GM19395 (cell line): Measurements from ENCODE around the gene IL20RA.

Experiments
- ATAC-seq: cut with Tn5 transposase; IDR thresholded peaks from one replicate; pipeline ENCODE4 v1.9.1; 2021; ENCODE audit warnings: mild to moderate bottlenecking, moderate library complexity; ENCODE audit not compliant: unreplicated experiment

IL20RA gene

DNA sequence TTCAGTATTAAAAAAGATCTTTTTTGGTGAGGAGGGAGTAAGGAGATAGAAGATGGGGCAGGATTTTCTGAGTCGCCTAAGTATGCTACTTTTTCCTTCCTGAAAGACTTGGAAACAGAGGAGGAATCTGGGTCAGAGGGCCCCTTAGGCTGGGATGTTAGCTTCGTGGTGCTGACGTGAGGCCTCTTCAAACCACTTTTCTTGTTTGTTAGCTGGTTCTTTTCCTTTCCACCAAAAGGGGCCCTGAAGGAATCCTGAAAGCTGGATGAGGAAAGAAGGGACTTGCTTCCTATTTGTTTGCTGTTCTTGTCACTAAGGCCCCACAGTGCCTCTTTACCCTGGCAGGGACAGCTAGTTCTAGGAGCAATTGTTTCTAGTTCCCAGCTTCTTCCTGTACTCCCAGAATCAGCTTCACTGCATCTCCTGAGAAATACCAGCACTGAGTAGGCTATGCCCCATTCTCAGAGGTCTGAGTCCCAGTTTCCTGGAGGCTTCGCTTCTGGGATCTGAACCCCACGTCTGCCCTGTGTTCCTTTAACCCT lies 2.2 kb upstream of the IL20RA start:
- no peak for ATAC-seq

DNA sequence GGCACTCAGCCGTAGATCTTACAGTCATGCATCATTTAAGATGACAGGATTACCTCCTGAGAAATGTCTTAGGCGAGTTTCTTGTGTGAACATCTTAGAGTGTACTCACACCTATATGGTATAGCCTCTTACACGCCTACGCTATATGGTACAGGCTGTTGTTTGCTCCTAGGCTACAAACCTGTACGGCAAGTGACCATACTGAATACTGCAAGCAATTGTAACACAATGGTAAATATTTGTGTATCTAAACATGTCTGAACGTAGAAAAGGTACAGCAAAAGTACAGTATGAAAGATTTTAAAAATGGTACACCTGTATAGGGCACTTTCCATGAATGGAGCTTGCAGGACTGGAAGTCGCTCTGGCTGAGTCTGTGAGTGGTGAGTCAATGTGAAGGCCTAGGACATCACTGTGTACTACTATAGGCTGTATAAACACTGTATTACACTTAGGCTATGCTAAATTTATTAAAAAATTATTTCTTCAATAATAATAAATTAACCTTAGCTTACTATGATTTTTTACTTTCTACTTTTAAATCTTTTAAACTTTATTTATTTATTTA lies 541 bp upstream of the IL20RA start:
- no peak for ATAC-seq

GRCh38 chr6:137043710-137044365 lies 927 bp downstream of the IL20RA start:
- no peak for ATAC-seq

DNA sequence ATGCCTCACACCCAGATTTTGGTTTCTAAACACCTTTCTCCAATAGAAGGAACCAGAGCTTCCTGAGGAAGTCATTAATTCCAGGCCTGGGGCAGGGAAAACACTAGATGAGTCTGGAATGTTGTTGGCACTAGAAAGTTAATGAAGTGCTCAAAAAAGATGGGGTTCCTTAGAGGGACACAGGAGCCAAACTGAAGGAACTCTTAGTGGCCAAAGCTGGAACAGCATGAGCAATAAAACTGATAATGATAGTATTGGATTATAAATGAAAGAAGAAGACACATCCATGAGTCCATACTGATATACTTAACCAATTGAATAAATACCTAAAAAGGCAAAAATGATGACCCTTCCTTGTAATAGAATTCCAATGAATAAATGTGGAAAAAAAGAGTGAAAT lies 4.4 kb downstream of the IL20RA start:
- no peak for ATAC-seq

DNA sequence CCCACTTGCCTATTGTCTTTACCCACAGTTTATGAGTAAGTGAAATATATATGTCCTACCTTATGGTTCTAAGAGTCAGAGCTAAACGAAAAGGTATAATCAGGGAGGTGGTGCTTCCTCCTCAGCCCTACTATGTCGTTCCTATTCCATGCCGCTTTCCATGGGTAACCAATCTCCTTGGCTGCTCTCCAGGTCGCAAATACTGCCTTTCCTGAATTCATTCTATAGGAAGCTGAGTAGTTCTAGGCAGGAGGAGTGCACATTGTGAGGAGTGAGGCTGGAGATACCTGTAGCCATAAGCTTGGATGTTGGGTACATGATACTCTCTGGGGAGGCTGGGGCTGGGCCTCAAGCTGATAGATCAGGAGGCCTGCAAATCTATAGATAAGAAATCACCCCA lies 5.8 kb downstream of the IL20RA start:
- ATAC-seq = no peak

DNA sequence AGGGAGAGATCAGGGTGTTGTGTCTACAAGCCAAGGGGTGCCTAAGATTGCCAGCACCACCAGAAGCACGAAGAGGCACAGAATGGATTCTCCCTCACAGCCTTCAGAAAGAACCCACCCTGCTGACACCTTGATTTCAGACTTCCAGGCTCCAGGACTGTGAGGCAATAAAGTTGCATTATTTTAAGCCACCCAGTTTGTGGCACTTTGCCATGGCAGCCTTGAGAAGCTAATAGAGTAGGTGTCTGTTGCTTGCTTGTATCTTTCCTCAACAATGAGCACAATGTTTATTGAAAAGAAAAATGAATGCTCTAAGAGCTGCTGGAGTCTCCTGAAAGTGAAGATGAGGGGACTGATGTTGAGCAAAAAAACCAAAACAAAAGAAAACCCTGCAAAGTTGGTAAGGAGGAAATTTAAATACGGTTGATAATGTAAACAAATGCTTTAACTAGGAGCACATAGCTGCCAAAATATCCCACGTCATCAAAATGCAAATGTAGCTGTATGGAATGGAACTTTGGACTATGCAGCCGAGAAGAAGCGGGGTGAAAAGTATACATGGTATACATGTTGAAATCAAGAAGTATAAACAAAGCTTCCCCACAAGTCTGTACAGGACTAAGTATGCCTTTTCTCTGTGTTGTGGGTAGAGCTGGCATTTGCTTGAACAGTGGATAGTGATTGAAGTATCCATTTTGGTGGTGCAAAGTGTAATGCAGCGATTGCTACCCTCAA lies 8.0 kb downstream of the IL20RA start:
- ATAC-seq = no peak

GRCh38 chr6:137033828-137034227 lies 10.9 kb downstream of the IL20RA start:
- ATAC-seq = peak; percentile 97

GRCh38 chr6:137031122-137031521 lies 13.6 kb downstream of the IL20RA start:
- ATAC-seq = no peak

DNA sequence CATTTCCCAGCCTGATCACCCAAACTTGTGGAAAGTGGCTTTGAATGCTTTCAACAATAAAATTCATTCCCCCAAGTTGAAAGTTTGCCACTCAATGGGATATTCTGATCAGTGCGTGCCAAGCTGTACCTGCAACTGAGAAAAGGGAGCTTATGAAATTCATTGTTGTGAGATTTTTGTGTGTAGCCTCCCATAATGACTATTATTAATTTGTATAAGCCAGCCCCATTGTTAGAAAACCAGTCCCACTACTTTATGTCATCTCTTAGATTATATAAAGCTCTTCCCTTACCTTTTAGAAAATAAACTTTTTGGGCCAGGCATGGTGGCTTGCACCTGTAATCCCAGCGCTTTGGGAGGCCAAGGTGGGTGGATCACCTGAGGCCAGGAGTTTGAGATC lies 15.9 kb downstream of the IL20RA start:
- ATAC-seq = no peak

GRCh38 chr6:137025786-137026730 lies 18.7 kb downstream of the IL20RA start:
- ATAC-seq = no peak

- ATAC-seq = no peak
Observed at GRCh38 chr6:137024237-137024990, 20.4 kb downstream of the IL20RA start.

DNA sequence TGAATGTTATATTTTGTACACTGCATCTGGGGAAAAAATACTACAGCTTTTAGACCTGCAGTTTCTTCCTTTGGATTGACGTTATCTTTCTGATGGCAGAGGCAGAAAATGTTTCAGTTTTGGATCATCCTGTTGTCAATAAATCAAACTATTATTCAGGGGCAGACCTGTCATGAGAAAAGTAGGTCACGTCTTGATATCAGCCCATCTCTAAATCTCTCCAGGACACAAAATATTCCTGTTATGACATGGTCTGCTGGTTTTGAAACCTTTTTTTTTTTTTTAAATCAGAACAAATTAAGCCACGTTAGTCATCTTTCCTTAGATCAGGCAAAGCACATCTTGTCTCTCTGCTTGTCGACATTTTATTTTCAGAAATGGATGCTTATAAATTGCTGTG lies 24.0 kb downstream of the IL20RA start:
- ATAC-seq = no peak

DNA sequence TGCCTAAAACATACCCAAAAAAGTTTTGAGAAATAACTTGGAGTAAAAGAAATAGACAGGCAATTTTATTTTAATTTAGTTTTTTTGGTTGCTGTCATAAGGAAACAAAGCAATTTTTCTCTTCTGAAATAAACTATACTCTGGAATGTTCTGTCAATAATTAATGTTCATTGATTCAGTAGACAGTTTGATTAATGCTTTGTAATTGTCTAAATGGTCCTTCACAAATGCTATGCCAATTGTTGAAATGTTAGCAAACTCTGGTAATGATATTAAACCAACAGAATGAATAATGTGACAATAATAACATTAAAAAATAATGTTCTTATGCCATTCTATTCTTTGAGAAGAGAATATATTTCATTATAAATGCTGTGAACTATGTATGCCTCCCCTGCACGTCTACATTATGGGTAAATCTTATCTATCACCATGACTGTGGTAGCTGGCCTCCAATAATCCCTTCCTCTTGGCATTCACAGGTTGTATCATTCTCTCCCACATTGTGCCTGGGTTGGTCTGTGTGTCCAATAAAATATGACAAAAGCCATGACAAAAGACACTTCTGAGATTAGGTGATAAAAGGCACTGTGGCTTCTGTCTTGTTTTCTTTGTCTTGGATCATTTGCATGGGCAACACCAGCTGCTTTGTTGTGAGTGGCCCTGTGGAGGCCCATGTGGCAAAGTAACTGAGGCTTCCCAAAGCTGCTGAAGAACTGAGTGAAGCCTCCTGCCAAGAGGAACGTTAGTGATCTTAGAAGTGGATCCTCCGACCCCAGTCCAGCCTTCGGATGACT lies 25.1 kb downstream of the IL20RA start:
- no peak for ATAC-seq

DNA sequence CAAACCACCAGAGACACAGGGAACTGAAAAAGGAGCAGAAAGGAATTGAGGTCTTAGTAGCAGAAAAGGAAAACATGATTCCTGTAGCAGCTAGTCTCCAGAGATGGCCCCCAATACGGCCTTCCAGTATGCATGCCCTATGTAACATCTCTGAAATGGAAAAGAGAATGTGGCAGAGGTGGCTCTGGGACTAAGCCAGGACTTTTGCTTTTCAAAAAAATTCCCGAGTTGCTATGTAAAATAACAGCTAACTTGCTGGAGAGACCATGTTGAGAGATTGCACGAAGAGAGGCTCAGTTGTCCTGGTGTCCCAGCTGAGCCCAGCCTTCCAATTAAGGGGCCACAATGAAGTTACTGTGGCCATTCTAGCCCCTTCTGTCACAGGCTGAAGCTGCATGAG lies 27.7 kb downstream of the IL20RA start:
- no peak for ATAC-seq

- ATAC-seq = no peak
Observed at GRCh38 chr6:137016356-137016755, 28.4 kb downstream of the IL20RA start.

DNA sequence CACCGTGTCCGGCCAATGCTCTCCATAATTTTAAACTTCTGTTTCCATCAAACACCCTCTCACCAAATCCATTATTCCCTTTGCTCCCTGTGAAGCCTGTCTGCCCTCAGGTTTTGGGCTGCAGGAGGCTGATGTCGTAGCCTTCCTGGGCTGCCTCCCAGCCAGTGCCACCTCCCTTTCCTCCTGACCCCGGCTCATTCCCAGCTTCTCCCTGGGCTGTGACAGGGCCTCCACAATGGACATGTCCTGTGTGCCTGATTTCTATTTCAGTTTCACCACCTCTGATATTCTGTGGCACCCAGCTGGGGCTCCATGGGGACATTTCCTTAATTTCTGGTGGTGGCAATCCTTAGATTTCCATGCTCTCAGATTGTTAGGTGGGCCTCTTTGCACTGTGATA lies 28.8 kb downstream of the IL20RA start:
- no peak for ATAC-seq

GRCh38 chr6:137013738-137014602 lies 30.8 kb downstream of the IL20RA start:
- ATAC-seq = no peak

- no peak for ATAC-seq
Observed at GRCh38 chr6:137013031-137013430, 31.7 kb downstream of the IL20RA start.

DNA sequence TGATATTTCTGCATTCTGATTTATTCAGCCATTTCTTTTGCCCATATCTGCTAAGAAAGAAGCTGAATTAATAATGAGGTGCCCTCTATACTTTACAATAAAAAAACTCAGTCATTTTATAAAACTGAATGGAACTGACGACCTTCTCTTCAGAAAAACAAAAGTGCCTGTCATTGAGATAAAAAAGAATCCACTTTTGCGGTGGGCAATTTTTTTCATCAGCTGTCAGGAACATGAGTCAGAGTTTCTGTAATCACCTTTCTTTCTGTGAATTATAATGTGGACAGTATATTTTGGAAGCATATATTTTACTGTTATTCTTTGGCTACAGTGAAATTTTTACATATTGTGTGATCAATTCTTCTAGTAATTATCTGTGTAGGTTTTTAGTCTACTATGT lies 33.4 kb downstream of the IL20RA start:
- ATAC-seq = no peak
